Stomach (tissue), 4 donors: ENCODE data around the gene THAP6.

ENCODE experiments used
- POLR2AphosphoS5 ChIP-seq, 3 donors: sonication (generic); formaldehyde crosslinking; IDR thresholded peaks; one replicate each; pipeline ENCODE4 v1.6.1; 2016; ENCODE audit warnings: antibody characterized with exemption in 3 of 3
- TF ChIP-seq, protein P1 (sequence below), 7 experiments: fragments of 450-650 bp in 4 of 7; fragments of 200-600 bp in 3 of 7; sonication (generic) in 3 of 7; IDR thresholded peaks; one replicate each; pipeline ENCODE4 v1.5.1; 2016 to 2019; ENCODE audit warnings: antibody characterized with exemption in 7 of 7, control low read depth in 2 of 7, mild to moderate bottlenecking in 1 of 7

- TF ChIP-seq, protein P1, sequence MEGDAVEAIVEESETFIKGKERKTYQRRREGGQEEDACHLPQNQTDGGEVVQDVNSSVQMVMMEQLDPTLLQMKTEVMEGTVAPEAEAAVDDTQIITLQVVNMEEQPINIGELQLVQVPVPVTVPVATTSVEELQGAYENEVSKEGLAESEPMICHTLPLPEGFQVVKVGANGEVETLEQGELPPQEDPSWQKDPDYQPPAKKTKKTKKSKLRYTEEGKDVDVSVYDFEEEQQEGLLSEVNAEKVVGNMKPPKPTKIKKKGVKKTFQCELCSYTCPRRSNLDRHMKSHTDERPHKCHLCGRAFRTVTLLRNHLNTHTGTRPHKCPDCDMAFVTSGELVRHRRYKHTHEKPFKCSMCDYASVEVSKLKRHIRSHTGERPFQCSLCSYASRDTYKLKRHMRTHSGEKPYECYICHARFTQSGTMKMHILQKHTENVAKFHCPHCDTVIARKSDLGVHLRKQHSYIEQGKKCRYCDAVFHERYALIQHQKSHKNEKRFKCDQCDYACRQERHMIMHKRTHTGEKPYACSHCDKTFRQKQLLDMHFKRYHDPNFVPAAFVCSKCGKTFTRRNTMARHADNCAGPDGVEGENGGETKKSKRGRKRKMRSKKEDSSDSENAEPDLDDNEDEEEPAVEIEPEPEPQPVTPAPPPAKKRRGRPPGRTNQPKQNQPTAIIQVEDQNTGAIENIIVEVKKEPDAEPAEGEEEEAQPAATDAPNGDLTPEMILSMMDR (IDR thresholded peaks at IDR 0.05) = no peak
- no peak for TF ChIP-seq POLR2AphosphoS5 (IDR thresholded peaks at IDR 0.05)
Observed at GRCh38 chr4:75498041-75498440, 16.2 kb upstream of the THAP6 start.
